Stimulated activated CD8-positive, alpha-beta memory T cell treated with anti-CD3 and anti-CD28 coated beads, Interleukin-12 subunit alpha, Interleukin-12 subunit beta, amount 100 ng/mL, for 24 hours (primary cell): ENCODE measurements around the gene ZNF230.

Experiments used
- DNase-seq: peaks from one replicate; pipeline ENCODE4 v3.0.0-alpha.2; 2020; ENCODE audit errors: extremely low read depth

The ZNF230 gene

GRCh38 chr19:44042147-44042546, 39.4 kb downstream of the ZNF230 start:
- DNase-seq, result no peak

- DNase-seq, result no peak
These were observed 48.2 kb downstream of the ZNF230 start for GRCh38 chr19:44050740-44051649.

GRCh38 chr19:44051650-44052402, 49.1 kb downstream of the ZNF230 start, which contains the start of gene ZNF223:
TSS of gene ZNF223 (plus strand) at chr19:44052036. CDS start at chr19:44055177, 3,141 bp downstream.
- peak; percentile 43 for DNase-seq

GRCh38 chr19:44055870-44056269, 53.1 kb downstream of the ZNF230 start:
- DNase-seq, result no peak

- DNase-seq, result no peak
These were observed 56.5 kb downstream of the ZNF230 start for GRCh38 chr19:44059229-44059628.

DNA sequence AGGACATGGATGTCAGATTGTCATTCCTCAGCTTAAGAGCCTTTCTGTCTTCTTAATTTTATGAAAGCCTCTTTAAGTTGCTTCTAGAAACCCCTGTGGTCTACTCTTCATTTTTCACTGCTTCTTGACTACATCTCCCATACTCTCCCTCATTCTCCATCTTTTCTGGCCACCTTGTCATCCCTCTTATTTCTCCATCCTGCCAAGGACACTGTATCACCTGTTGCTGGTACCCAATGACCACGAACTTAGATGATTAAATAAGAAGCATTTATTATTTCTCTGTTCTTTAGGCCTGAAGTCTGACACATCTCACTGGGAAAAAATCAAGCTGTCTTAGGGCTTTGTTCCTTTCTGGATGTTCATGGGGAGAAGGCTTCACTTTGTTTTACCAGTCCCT, 58.3 kb downstream of the ZNF230 start:
- no peak for DNase-seq
